Neuronal stem cell (in vitro differentiated cells): ENCODE results near the gene DNTTIP2. TPM values are rescaled to one million over a fixed set of nuclear protein-coding genes. Genes with fewer than 3 reads are reported as not detected.

Experiments
- DNase-seq: peaks from one replicate; pipeline ENCODE4 v3.0.0-alpha.2; 2013; ENCODE audit warnings: low spot score
- H2AFZ ChIP-seq: one replicate; pipeline ENCODE4 v1.6.1; 2013; ENCODE audit warnings: mild to moderate bottlenecking, low read length, inconsistent platforms
- H2AK5ac ChIP-seq: 2 replicates; pipeline ENCODE4 v1.6.1; 2013; ENCODE audit warnings: low read depth, mild to moderate bottlenecking, inconsistent platforms, low read length, moderate library complexity, mixed read lengths
- H2BK120ac ChIP-seq: 2 replicates; pipeline ENCODE4 v1.6.1; 2013; ENCODE audit warnings: low read depth, mild to moderate bottlenecking, inconsistent platforms, low read length, moderate library complexity, mixed read lengths
- H2BK12ac ChIP-seq: one replicate; pipeline ENCODE4 v1.6.1; 2013; ENCODE audit warnings: low read length, inconsistent platforms
- H2BK15ac ChIP-seq: 2 replicates; pipeline ENCODE4 v1.6.1; 2013; ENCODE audit warnings: mild to moderate bottlenecking, low read length, inconsistent platforms, mixed read lengths
- H2BK5ac ChIP-seq: one replicate; pipeline ENCODE4 v1.6.1; 2013; ENCODE audit warnings: inconsistent platforms, mild to moderate bottlenecking, low read length, moderate library complexity
- H3K14ac ChIP-seq: one replicate; pipeline ENCODE4 v1.6.1; 2013; ENCODE audit warnings: low read length, inconsistent platforms
- H3K18ac ChIP-seq: 2 replicates; pipeline ENCODE4 v1.6.1; 2013; ENCODE audit warnings: low read length, inconsistent platforms
- H3K23ac ChIP-seq: 2 replicates; pipeline ENCODE4 v1.6.1; 2013; ENCODE audit warnings: low read depth, mild to moderate bottlenecking, mixed read lengths, low read length, inconsistent platforms; ENCODE audit not compliant: poor library complexity
- H3K27ac ChIP-seq: replicated peaks from 3 replicates; pipeline ENCODE4 v1.5.1; 2013; ENCODE audit warnings: low read length, inconsistent platforms
- H3K27me3 ChIP-seq, 3 experiments: 2 replicates each; pipeline ENCODE4 v1.6.1; 2013; ENCODE audit warnings: low read length in 3 of 3, mild to moderate bottlenecking in 2 of 3, inconsistent platforms in 1 of 3, low read depth in 1 of 3, mixed read lengths in 1 of 3, moderate library complexity in 1 of 3; ENCODE audit not compliant: control insufficient read depth in 3 of 3, insufficient read depth in 3 of 3
- H3K36me3 ChIP-seq, 2 donors: replicated peaks in 1 of 2; 2 replicates each; pipeline ENCODE4 v1.6.1; 2013; ENCODE audit warnings: low read length in 2 of 2; ENCODE audit not compliant: control insufficient read depth in 2 of 2, insufficient read depth in 2 of 2
- H3K4ac ChIP-seq: 2 replicates; pipeline ENCODE4 v1.6.1; 2013; ENCODE audit warnings: inconsistent platforms, mild to moderate bottlenecking, low read length, moderate library complexity
- H3K4me1 ChIP-seq, 2 donors: 1 replicate in 1 of 2; 2 replicates in 1 of 2; pipeline ENCODE4 v1.6.1; 2013; ENCODE audit warnings: low read length in 2 of 2, low read depth in 1 of 2; ENCODE audit not compliant: control insufficient read depth in 2 of 2, insufficient read depth in 1 of 2
- H3K4me2 ChIP-seq: one replicate; pipeline ENCODE4 v1.6.1; 2013; ENCODE audit warnings: mild to moderate bottlenecking, low read length, inconsistent platforms; ENCODE audit not compliant: insufficient read depth, poor library complexity, severe bottlenecking
- H3K4me3 ChIP-seq, 2 donors: 2 replicates each; pipeline ENCODE4 v1.5.1; 2013; ENCODE audit warnings: low read length in 2 of 2, mild to moderate bottlenecking in 2 of 2, inconsistent platforms in 1 of 2, moderate library complexity in 1 of 2
- H3K79me1 ChIP-seq: one replicate; pipeline ENCODE4 v1.6.1; 2013; ENCODE audit warnings: low read depth, mild to moderate bottlenecking, inconsistent platforms, low read length, moderate library complexity
- H3K9ac ChIP-seq: one replicate; pipeline ENCODE4 v1.6.1; 2013; ENCODE audit warnings: mild to moderate bottlenecking, low read depth, low read length, inconsistent platforms; ENCODE audit not compliant: poor library complexity
- H3K9me3 ChIP-seq, 2 donors: replicated peaks in 1 of 2; 2 replicates each; pipeline versions ENCODE3 to v1.6.1; 2013; ENCODE audit warnings: low read length in 2 of 2, mild to moderate bottlenecking in 2 of 2, inconsistent platforms in 1 of 2, low read depth in 1 of 2, mixed read lengths in 1 of 2, moderate library complexity in 1 of 2; ENCODE audit not compliant: control insufficient read depth in 2 of 2, insufficient read depth in 1 of 2
- H4K8ac ChIP-seq: one replicate; pipeline ENCODE4 v1.6.1; 2013; ENCODE audit warnings: low read depth, mild to moderate bottlenecking, inconsistent platforms, low read length, moderate library complexity
- H4K91ac ChIP-seq: one replicate; pipeline ENCODE4 v1.6.1; 2013; ENCODE audit warnings: low read length, low read depth, mild to moderate bottlenecking, inconsistent platforms; ENCODE audit not compliant: poor library complexity
- WGBS, 2 donors: extraction: QIAGEN DNeasy Blood & Tissue Kit; methylation state at CpG; one replicate each; pipeline ENCODE4 v1.1.7; 2013; ENCODE audit warnings: missing lambda C conversion rate in 2 of 2, mixed read lengths in 1 of 2; ENCODE audit not compliant: insufficient read length in 2 of 2, insufficient replicate concordance in 1 of 2; ENCODE audit errors: extremely low coverage in 2 of 2; 5-methylcytosine and 5-hydroxymethylcytosine counted together
- polyA plus RNA-seq, 2 experiments: library from polyadenylated mRNA; stranded (reverse); fragments of 200-250 nt; gene quantifications; one replicate each; pipeline ENCODE4 v1.2.3, GENCODE V29; 2013

Gene DNTTIP2
- 62.9 TPM for polyA plus RNA-seq (2013, experiment 1 of 2)
- polyA plus RNA-seq (2013, experiment 2 of 2) = 64.4 TPM

- H3K4me3 ChIP-seq = peak within 1 kb of the TSS; percentile 78 to 99
- no peak within 1 kb of the TSS for H3K14ac ChIP-seq
- peak within 1 kb of the TSS; percentile 82 for H3K4me2 ChIP-seq
- H2BK15ac ChIP-seq = no peak within 1 kb of the TSS
- no peak within 1 kb of the TSS for H4K91ac ChIP-seq
- H2BK120ac ChIP-seq = no peak within 1 kb of the TSS
- DNase-seq = peak; percentile 89
- H3K9ac ChIP-seq = peak within 1 kb of the TSS; percentile 91
- peak within 1 kb of the TSS; percentile 30 for H2BK5ac ChIP-seq
- no peak within 1 kb of the TSS for H4K8ac ChIP-seq
- no peak within 1 kb of the TSS for H3K4ac ChIP-seq
- H3K23ac ChIP-seq = peak within 1 kb of the TSS; percentile 58
- H3K4me1 ChIP-seq = peaks cover 0 to 1% of the 10 kb centered on the region in 2 donors
- H2BK12ac ChIP-seq = no peak within 1 kb of the TSS
- peak within 1 kb of the TSS; percentile 87 for H2AFZ ChIP-seq
- H3K27me3 ChIP-seq = no peaks in the 10 kb centered on the region
- no peaks in the 10 kb centered on the region for H3K9me3 ChIP-seq
- H3K27ac ChIP-seq = peak within 1 kb of the TSS; percentile 90
- H3K18ac ChIP-seq = peak within 1 kb of the TSS; percentile 85
- no CpG with 5 or more reads among the region's 50 CpGs for WGBS, 2 donors
- peaks cover 19 to 39% of the 10 kb centered on the region in 2 donors for H3K36me3 ChIP-seq
- peaks cover 4% of the 10 kb centered on the region for H3K79me1 ChIP-seq
- no peak within 1 kb of the TSS for H2AK5ac ChIP-seq
Observed at GRCh38 chr1:93878889-93879586, at the start of gene DNTTIP2. TSS of gene DNTTIP2 (minus strand) at chr1:93879206. CDS start at chr1:93879148, 58 bp downstream.

- no peak for DNase-seq
- H3K4me1 ChIP-seq = no peaks in the 10 kb centered on the region
- H3K36me3 ChIP-seq = no peaks in the 10 kb centered on the region
- H3K4me2 ChIP-seq = no peak overlapping the region
- no peak overlapping the region for H4K91ac ChIP-seq
- no peak overlapping the region for H2BK12ac ChIP-seq
- no peak overlapping the region for H2AFZ ChIP-seq
- H3K9me3 ChIP-seq = peaks cover 0 to 2% of the 10 kb centered on the region in 2 donors
- no peak overlapping the region for H3K14ac ChIP-seq
- no CpG with 5 or more reads among the region's 3 CpGs for WGBS, 2 donors
- no peak overlapping the region for H2BK15ac ChIP-seq
- no peak overlapping the region for H3K4ac ChIP-seq
- no peak overlapping the region for H4K8ac ChIP-seq
- H3K18ac ChIP-seq = no peak overlapping the region
- H3K27ac ChIP-seq = no peak overlapping the region
- peaks cover 2% of the 10 kb centered on the region for H3K79me1 ChIP-seq
- no peak overlapping the region for H2BK120ac ChIP-seq
- H3K23ac ChIP-seq = no peak overlapping the region
- H2AK5ac ChIP-seq = no peak overlapping the region
- no peak overlapping the region for H3K9ac ChIP-seq
- no peak overlapping the region for H3K4me3 ChIP-seq
- no peak overlapping the region for H2BK5ac ChIP-seq
- peaks cover 0 to 6% (median 0%) of the 10 kb centered on the region in 3 experiments for H3K27me3 ChIP-seq
Observed at GRCh38 chr1:93925206-93925605, 46.2 kb upstream of the DNTTIP2 start.

GRCh38 chr1:93919780-93920179 lies 40.8 kb upstream of the DNTTIP2 start:
- Histone ChIP-seq H3K4ac (no peak overlapping the region), H2AFZ (no peak overlapping the region), H3K23ac (no peak overlapping the region), H2AK5ac (no peak overlapping the region), H3K27me3 (peaks cover 0 to 6% (median 0%) of the 10 kb centered on the region in 3 experiments), H3K18ac (no peak overlapping the region), H3K9me3 (peaks cover 3 to 7% of the 10 kb centered on the region in 2 donors), H3K4me2 (no peak overlapping the region), H3K4me3 (no peak overlapping the region), H4K8ac (no peak overlapping the region), H3K4me1 (peaks cover 0 to 2% of the 10 kb centered on the region in 2 donors), H3K79me1 (peaks cover 2% of the 10 kb centered on the region), H2BK12ac (no peak overlapping the region), H3K9ac (no peak overlapping the region), H3K36me3 (no peaks in the 10 kb centered on the region), H3K14ac (no peak overlapping the region), H3K27ac (no peak overlapping the region), H4K91ac (no peak overlapping the region), H2BK15ac (no peak overlapping the region), H2BK120ac (no peak overlapping the region), H2BK5ac (no peak overlapping the region)
- WGBS, 2 donors = no CpG with 5 or more reads among the region's 1 CpG
- no peak for DNase-seq

GRCh38 chr1:93917302-93917701 lies 38.3 kb upstream of the DNTTIP2 start:
- Histone ChIP-seq H2AK5ac (no peak overlapping the region), H4K91ac (no peak overlapping the region), H4K8ac (no peak overlapping the region), H3K79me1 (peaks cover 2% of the 10 kb centered on the region), H3K27me3 (peaks cover 0 to 4% (median 0%) of the 10 kb centered on the region in 3 experiments), H3K4me2 (no peak overlapping the region), H3K4me1 (peaks cover 0 to 2% of the 10 kb centered on the region in 2 donors), H2AFZ (no peak overlapping the region), H3K36me3 (no peaks in the 10 kb centered on the region), H3K4ac (no peak overlapping the region), H3K9ac (no peak overlapping the region), H2BK15ac (no peak overlapping the region), H2BK12ac (no peak overlapping the region), H3K4me3 (no peak overlapping the region), H3K27ac (no peak overlapping the region), H3K14ac (no peak overlapping the region), H3K18ac (no peak overlapping the region), H2BK120ac (no peak overlapping the region), H3K9me3 (peaks cover 3 to 7% of the 10 kb centered on the region in 2 donors), H3K23ac (no peak overlapping the region), H2BK5ac (no peak overlapping the region)
- WGBS, 2 donors = no CpG with 5 or more reads among the region's 10 CpGs
- DNase-seq = no peak
